ENCODE data around the gene CEP128.

DNA sequence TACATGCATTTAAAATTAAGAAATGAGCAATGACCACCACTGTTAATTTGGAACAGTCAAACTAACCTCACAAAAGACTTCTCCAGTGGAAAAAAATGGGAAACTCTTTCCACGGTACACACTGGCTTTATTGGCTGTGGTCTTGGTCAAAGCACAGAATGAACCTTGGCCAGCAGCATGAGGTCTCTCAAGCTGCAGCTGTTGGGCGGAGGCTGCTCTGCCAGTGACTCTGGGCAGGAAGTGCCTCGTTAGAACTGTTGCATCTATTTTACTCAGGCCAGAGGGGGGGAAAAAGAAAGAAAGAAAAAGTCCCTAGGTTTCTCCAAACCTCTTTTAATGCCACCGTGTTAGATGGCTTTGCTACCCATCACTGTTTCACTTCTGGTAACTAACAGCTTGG lies 450.4 kb downstream of the CEP128 start:
- TF ChIP-seq, protein P1, sequence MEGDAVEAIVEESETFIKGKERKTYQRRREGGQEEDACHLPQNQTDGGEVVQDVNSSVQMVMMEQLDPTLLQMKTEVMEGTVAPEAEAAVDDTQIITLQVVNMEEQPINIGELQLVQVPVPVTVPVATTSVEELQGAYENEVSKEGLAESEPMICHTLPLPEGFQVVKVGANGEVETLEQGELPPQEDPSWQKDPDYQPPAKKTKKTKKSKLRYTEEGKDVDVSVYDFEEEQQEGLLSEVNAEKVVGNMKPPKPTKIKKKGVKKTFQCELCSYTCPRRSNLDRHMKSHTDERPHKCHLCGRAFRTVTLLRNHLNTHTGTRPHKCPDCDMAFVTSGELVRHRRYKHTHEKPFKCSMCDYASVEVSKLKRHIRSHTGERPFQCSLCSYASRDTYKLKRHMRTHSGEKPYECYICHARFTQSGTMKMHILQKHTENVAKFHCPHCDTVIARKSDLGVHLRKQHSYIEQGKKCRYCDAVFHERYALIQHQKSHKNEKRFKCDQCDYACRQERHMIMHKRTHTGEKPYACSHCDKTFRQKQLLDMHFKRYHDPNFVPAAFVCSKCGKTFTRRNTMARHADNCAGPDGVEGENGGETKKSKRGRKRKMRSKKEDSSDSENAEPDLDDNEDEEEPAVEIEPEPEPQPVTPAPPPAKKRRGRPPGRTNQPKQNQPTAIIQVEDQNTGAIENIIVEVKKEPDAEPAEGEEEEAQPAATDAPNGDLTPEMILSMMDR (IDR thresholded peaks at IDR 0.05 in 2 of 3, conservative IDR thresholded peaks at IDR 0.05 in 1 of 3; ENCODE audit: borderline replicate concordance in 1 of 3, insufficient read depth in 1 of 3, low read depth in 2 of 3, low read length in 2 of 3): no peak
- no peak for TF ChIP-seq POLR2A (IDR thresholded peaks at IDR 0.05; ENCODE audit: borderline replicate concordance, extremely low read depth, insufficient read depth, insufficient read length)
- no peak for TF ChIP-seq ATF3 (IDR thresholded peaks at IDR 0.05)
- TF ChIP-seq RAD21 (IDR thresholded peaks at IDR 0.05; ENCODE audit: low read depth): no peak
- TF ChIP-seq EZH2phosphoT487 (IDR thresholded peaks at IDR 0.05; ENCODE audit: borderline replicate concordance): no peak
- TF ChIP-seq POLR2AphosphoS5 (IDR thresholded peaks at IDR 0.05; ENCODE audit: low read depth, low read length): no peak

Data from HCT116 (cell line).